Astrocyte (in vitro differentiated cells and primary cell): ENCODE measurements around the gene SLC35G3. TPM values are rescaled to one million over a fixed set of nuclear protein-coding genes. Genes with fewer than 3 reads are reported as not detected.

ENCODE experiments used
- DNase-seq: peaks from one replicate; pipeline ENCODE4 v3.0.0-alpha.2; 2010; ENCODE audit warnings: low read depth
- FAIRE-seq: peaks from 2 replicates; lab custom pipeline; 2011; peaks lifted over from hg19 to GRCh38; lab: Jason Lieb, UNC
- H2AFZ ChIP-seq: 2 replicates; pipeline ENCODE4 v1.6.0; 2012; ENCODE audit warnings: low read depth, low read length, inconsistent platforms
- H3K27ac ChIP-seq: 2 replicates; pipeline ENCODE4 v1.5.1; 2011; ENCODE audit warnings: low read depth, low read length, inconsistent platforms
- H3K27me3 ChIP-seq: 2 replicates; pipeline ENCODE4 v1.6.0; 2011; ENCODE audit warnings: low read length, inconsistent platforms; ENCODE audit not compliant: insufficient read depth
- H3K36me3 ChIP-seq: 2 replicates; pipeline ENCODE4 v1.5.1; 2011; ENCODE audit warnings: low read length, inconsistent platforms; ENCODE audit not compliant: insufficient read depth
- H3K4me1 ChIP-seq: 2 replicates; pipeline ENCODE4 v1.5.1; 2011; ENCODE audit warnings: low read length, inconsistent platforms; ENCODE audit not compliant: insufficient read depth
- H3K4me2 ChIP-seq: 2 replicates; pipeline ENCODE4 v1.6.0; 2012; ENCODE audit warnings: low read length, inconsistent platforms
- H3K4me3 ChIP-seq: 2 replicates; pipeline ENCODE4 v1.5.1; 2011; ENCODE audit warnings: low read depth, mild to moderate bottlenecking, low read length, inconsistent platforms; ENCODE audit not compliant: insufficient read depth
- H3K79me2 ChIP-seq: 2 replicates; pipeline ENCODE4 v1.6.0; 2012; ENCODE audit warnings: mild to moderate bottlenecking, low read length, inconsistent platforms; ENCODE audit not compliant: insufficient read depth
- H3K9ac ChIP-seq: 2 replicates; pipeline ENCODE4 v1.6.0; 2012; ENCODE audit warnings: mild to moderate bottlenecking, low read length, inconsistent platforms
- H3K9me3 ChIP-seq: 2 replicates; pipeline ENCODE4 v1.5.1; 2012; ENCODE audit warnings: low read depth, mild to moderate bottlenecking, low read length, inconsistent platforms; ENCODE audit not compliant: insufficient read depth
- H4K20me1 ChIP-seq: 2 replicates; pipeline ENCODE4 v1.6.0; 2012; ENCODE audit warnings: low read length, inconsistent platforms; ENCODE audit not compliant: insufficient read depth
- H3K27ac Mint-ChIP-seq: one replicate; pipeline ENCODE4 v1.8.0; 2021; ENCODE audit warnings: mild to moderate bottlenecking, mixed read lengths; ENCODE audit not compliant: unreplicated experiment
- H3K27me3 Mint-ChIP-seq: one replicate; pipeline ENCODE4 v1.8.0; 2021; ENCODE audit warnings: low read depth, mixed read lengths; ENCODE audit not compliant: unreplicated experiment
- H3K36me3 Mint-ChIP-seq: one replicate; pipeline ENCODE4 v1.8.0; 2021; ENCODE audit warnings: low read depth, mixed read lengths; ENCODE audit not compliant: unreplicated experiment
- H3K4me1 Mint-ChIP-seq: one replicate; pipeline ENCODE4 v1.8.0; 2021; ENCODE audit warnings: low read depth, mixed read lengths; ENCODE audit not compliant: unreplicated experiment
- H3K4me3 Mint-ChIP-seq: one replicate; pipeline ENCODE4 v1.8.0; 2021; ENCODE audit warnings: mild to moderate bottlenecking, moderate library complexity, mixed read lengths; ENCODE audit not compliant: unreplicated experiment
- H3K9me3 Mint-ChIP-seq: one replicate; pipeline ENCODE4 v1.8.0; 2021; ENCODE audit warnings: mild to moderate bottlenecking, mixed read lengths; ENCODE audit not compliant: unreplicated experiment
- CTCF ChIP-seq: IDR thresholded peaks from 2 replicates; pipeline ENCODE4 v1.5.1; 2011; ENCODE audit warnings: low read depth, mild to moderate bottlenecking, inconsistent platforms, low read length, moderate library complexity; ENCODE audit not compliant: insufficient read depth
- EZH2 ChIP-seq: IDR thresholded peaks from 2 replicates; pipeline ENCODE4 v1.6.1; 2012; ENCODE audit warnings: mild to moderate bottlenecking, low read length, inconsistent platforms; ENCODE audit not compliant: insufficient read depth
- total RNA-seq: library from RNA; stranded (reverse); gene quantifications from 2 replicates; pipeline ENCODE4 v1.2.1, GENCODE V29; 2021

The SLC35G3 gene
- total RNA-seq, 1 donor from 2014 or later: not detected

DNA sequence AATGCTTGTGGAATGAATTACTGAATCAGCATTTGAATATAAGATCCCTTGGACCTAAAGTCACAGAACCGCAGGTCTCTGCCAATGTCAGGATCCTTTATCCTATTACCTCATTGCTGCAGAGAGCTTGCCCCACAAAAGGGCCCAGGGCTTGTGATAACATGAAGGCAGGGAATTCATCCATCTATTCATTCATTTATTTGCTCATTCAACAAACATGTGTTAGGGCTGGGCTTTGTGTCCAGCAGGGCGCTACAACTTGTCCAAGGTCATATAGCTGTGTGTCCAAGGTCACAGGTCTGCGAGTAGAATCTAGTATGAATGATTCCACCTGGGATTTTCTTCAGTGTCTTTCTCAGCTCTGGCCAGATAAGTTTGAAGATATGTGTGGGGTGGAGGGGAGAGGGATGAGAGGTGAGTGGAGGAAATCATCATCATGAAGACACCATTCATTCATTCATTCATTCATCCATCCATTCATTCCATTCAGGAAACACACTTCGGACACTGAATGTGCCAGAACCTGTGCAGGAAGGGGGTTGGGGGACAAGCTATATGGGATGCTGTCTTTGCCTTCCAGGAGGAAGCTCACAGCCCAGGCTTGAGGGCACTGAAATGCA is 47.9 kb downstream of the SLC35G3 start:
- no peaks in the 10 kb centered on the region for H3K9me3 ChIP-seq
- peaks cover 19% of the 10 kb centered on the region for H3K27me3 Mint-ChIP-seq
- no peak overlapping the region for H3K27ac ChIP-seq
- H3K4me3 ChIP-seq: no peak overlapping the region
- peaks cover 9% of the 10 kb centered on the region for H3K27me3 ChIP-seq
- no peaks in the 10 kb centered on the region for H3K4me1 ChIP-seq
- peaks cover 2% of the 10 kb centered on the region for H3K9me3 Mint-ChIP-seq
- no peak overlapping the region for H2AFZ ChIP-seq
- no peak overlapping the region for H3K9ac ChIP-seq
- H3K27ac Mint-ChIP-seq: no peak overlapping the region
- peaks cover 2% of the 10 kb centered on the region for H3K4me1 Mint-ChIP-seq
- FAIRE-seq (no peak), DNase-seq (no peak)
- H4K20me1 ChIP-seq: no peaks in the 10 kb centered on the region
- H3K4me2 ChIP-seq: no peak overlapping the region
- no peaks in the 10 kb centered on the region for H3K36me3 ChIP-seq
- H3K79me2 ChIP-seq: peaks cover 8% of the 10 kb centered on the region
- no peak for TF ChIP-seq CTCF
- no peak for TF ChIP-seq EZH2
- H3K4me3 Mint-ChIP-seq: no peak overlapping the region
- no peaks in the 10 kb centered on the region for H3K36me3 Mint-ChIP-seq

- FAIRE-seq (no peak), DNase-seq (no peak)
- H3K36me3 ChIP-seq: no peaks in the 10 kb centered on the region
- H3K4me2 ChIP-seq: no peak overlapping the region
- no peak overlapping the region for H3K27ac Mint-ChIP-seq
- H3K4me3 ChIP-seq: no peak overlapping the region
- no peak for TF ChIP-seq EZH2
- no peaks in the 10 kb centered on the region for H3K9me3 ChIP-seq
- H3K9ac ChIP-seq: no peak overlapping the region
- H2AFZ ChIP-seq: no peak overlapping the region
- H3K9me3 Mint-ChIP-seq: peaks cover 2% of the 10 kb centered on the region
- peaks cover 1% of the 10 kb centered on the region for H4K20me1 ChIP-seq
- H3K27me3 Mint-ChIP-seq: peaks cover 19% of the 10 kb centered on the region
- no peak overlapping the region for H3K4me3 Mint-ChIP-seq
- H3K4me1 ChIP-seq: peaks cover 8% of the 10 kb centered on the region
- peaks cover 2% of the 10 kb centered on the region for H3K4me1 Mint-ChIP-seq
- no peaks in the 10 kb centered on the region for H3K36me3 Mint-ChIP-seq
- no peak overlapping the region for H3K27ac ChIP-seq
- peaks cover 9% of the 10 kb centered on the region for H3K27me3 ChIP-seq
- H3K79me2 ChIP-seq: peaks cover 20% of the 10 kb centered on the region
Measured at GRCh38 chr17:35144840-35145239, 49.4 kb downstream of the SLC35G3 start.

Other genes starting within 250 kb of the SLC35G3 start
- 2.1 and 2.6 TPM in 2 replicates for gene CCT6B, start 232.9 kb downstream of the SLC35G3 start, total RNA-seq
- 8.6 and 12.1 TPM in 2 replicates for gene ZNF830, start 232.9 kb downstream of the SLC35G3 start, total RNA-seq
- gene LIG3, start 213.9 kb downstream of the SLC35G3 start, total RNA-seq: 27.8 and 30.7 TPM in 2 replicates
- 9.5 and 11.1 TPM in 2 replicates for gene RFFL, start 130.7 kb downstream of the SLC35G3 start, total RNA-seq
- 12.4 and 14.0 TPM in 2 replicates for gene RAD51D, start 74.5 kb downstream of the SLC35G3 start, total RNA-seq
- not detected in 2 replicates for gene FNDC8, start 72.8 kb downstream of the SLC35G3 start, total RNA-seq
- gene NLE1, start 52.1 kb downstream of the SLC35G3 start, total RNA-seq: 18.1 and 19.8 TPM in 2 replicates
- gene UNC45B, start 46.6 kb downstream of the SLC35G3 start, total RNA-seq: 0.05 TPM in 1 of 2 replicates, not detected in the other
- 108 and 120 TPM in 2 replicates for gene SLFN5, start 48.7 kb upstream of the SLC35G3 start, total RNA-seq
- gene SLFN11, start 179.2 kb upstream of the SLC35G3 start, total RNA-seq: 0.25 and 0.75 TPM in 2 replicates
- 39.3 and 52.5 TPM in 2 replicates for gene SLFN12, start 238.1 kb upstream of the SLC35G3 start, total RNA-seq